Omental fat pad (tissue), 4 donors: ENCODE data around the gene OAS3. TPM values are rescaled to one million over a fixed set of nuclear protein-coding genes. Genes with fewer than 3 reads are reported as not detected.

Source experiments
- ATAC-seq: fragments of 150-250 bp; one replicate; pipeline ENCODE4 v1.9.1; 2016; ENCODE audit warnings: mild to moderate bottlenecking, moderate library complexity; ENCODE audit not compliant: low FRiP score
- DNase-seq: peaks from one replicate; pipeline ENCODE4 v3.0.0-alpha.2; 2019; ENCODE audit warnings: low spot score
- total RNA-seq, 4 donors: library from RNA; depleted of rRNA; stranded (reverse); fragments of >200 nt; gene quantifications; one replicate each; pipeline ENCODE4 v1.1.0, GENCODE V29; 2016
- TF ChIP-seq, protein P1 (sequence below), 3 donors: fragments of 450-650 bp; IDR thresholded peaks; one replicate each; pipeline ENCODE4 v1.5.1; 2016 to 2017; ENCODE audit warnings: antibody characterized with exemption in 3 of 3, mild to moderate bottlenecking in 3 of 3, moderate library complexity in 2 of 3

Gene OAS3
- total RNA-seq, 4 donors from 2014 or later: 5.8 to 46.3 (median 17.7) TPM

DNA sequence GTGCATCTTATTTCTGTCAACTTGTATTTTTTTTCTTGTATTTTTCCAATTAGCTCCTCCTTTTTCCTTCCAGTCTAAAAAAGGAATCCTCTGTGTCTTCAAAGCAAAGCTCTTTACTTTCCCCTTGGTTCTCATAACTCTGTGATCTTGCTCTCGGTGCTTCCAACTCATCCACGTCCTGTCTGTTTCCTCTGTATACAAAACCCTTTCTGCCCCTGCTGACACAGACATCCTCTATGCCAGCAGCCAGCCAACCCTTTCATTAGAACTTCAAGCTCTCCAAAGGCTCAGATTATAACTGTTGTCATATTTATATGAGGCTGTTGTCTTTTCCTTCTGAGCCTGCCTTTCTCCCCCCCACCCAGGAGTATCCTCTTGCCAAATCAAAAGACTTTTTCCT is 72.4 kb downstream of the OAS3 start:
- DNase-seq (no peak), ATAC-seq (no peak)
- TF ChIP-seq, protein P1, sequence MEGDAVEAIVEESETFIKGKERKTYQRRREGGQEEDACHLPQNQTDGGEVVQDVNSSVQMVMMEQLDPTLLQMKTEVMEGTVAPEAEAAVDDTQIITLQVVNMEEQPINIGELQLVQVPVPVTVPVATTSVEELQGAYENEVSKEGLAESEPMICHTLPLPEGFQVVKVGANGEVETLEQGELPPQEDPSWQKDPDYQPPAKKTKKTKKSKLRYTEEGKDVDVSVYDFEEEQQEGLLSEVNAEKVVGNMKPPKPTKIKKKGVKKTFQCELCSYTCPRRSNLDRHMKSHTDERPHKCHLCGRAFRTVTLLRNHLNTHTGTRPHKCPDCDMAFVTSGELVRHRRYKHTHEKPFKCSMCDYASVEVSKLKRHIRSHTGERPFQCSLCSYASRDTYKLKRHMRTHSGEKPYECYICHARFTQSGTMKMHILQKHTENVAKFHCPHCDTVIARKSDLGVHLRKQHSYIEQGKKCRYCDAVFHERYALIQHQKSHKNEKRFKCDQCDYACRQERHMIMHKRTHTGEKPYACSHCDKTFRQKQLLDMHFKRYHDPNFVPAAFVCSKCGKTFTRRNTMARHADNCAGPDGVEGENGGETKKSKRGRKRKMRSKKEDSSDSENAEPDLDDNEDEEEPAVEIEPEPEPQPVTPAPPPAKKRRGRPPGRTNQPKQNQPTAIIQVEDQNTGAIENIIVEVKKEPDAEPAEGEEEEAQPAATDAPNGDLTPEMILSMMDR (IDR thresholded peaks at IDR 0.05): no peak

GRCh38 chr12:113014565-113014964 is 76.3 kb downstream of the OAS3 start:
- ATAC-seq: no peak
- DNase-seq: no peak
- TF ChIP-seq, protein P1 (IDR thresholded peaks at IDR 0.05): no peak

DNA sequence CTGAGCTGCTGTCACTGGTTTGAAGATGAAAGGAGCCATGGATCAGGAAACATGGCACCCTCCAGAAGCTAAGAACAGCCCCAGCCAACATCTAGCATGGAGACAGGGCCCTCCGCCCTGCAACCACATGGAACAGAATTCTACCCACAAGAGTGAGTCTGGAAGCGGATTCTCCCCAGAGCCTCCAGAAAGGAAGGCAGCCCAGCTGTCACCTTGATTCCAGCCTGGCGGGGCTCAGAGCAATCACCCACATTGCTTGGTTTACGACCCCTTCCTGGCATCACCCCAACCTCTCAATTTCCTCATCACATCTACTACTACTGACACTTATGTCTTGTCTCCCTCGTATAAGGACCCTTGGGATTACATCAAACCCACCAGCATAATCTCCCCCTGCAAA is 78.5 kb downstream of the OAS3 start:
- TF ChIP-seq, protein P1 (IDR thresholded peaks at IDR 0.05): no peak
- ATAC-seq (no peak), DNase-seq (no peak)

DNA sequence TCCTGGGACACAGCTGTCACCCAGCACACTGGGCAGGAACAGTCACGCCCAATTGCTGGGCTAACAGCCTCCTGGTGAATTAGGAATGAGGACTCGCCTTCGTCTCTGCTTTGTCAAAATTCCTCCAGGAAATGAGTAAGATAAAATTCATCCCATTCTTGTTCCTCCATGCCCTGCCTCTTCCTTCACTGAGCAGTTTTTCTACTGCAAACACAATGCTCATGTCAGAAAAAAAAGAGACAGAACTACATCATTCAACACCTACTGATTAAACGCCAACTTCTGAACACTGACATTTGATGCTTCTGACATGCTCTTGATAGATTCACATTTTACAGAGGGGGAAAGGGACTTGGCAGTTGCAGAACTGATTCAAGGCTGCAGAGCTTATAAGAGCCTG is 80.8 kb downstream of the OAS3 start:
- ATAC-seq (no peak), DNase-seq (no peak)
- TF ChIP-seq, protein P1 (IDR thresholded peaks at IDR 0.05): no peak

GRCh38 chr12:113021500-113021899 is 83.2 kb downstream of the OAS3 start:
- TF ChIP-seq, protein P1 (IDR thresholded peaks at IDR 0.05): no peak
- ATAC-seq: no peak
- no peak for DNase-seq

Other genes with a start within 250 kb of the OAS3 start
- under 1 TPM in 1 of 4 donors, not detected in 3; 0.79 TPM for gene RPH3A, start 146.7 kb upstream of the OAS3 start, total RNA-seq
- gene OAS1, start 31.5 kb upstream of the OAS3 start, total RNA-seq: 100 to 1,000 TPM in 1 of 4 donors, 10 to 100 TPM in 3; 22.8 to 111 (median 29.1) TPM
- gene OAS2, start 40.0 kb downstream of the OAS3 start, total RNA-seq: 10 to 100 TPM in 3 of 4 donors, 1 to 10 TPM in 1; 8.2 to 41.9 (median 13.2) TPM
- gene DTX1, start 118.3 kb downstream of the OAS3 start, total RNA-seq: 10 to 100 TPM; 30.1 to 80.9 (median 35.5) TPM
- gene RASAL1, start 197.3 kb downstream of the OAS3 start, total RNA-seq: not detected
- gene CFAP73, start 211.2 kb downstream of the OAS3 start, total RNA-seq: not detected
- 10 to 100 TPM; 42.4 to 67.0 (median 51.8) TPM for gene DDX54, start 247.0 kb downstream of the OAS3 start, total RNA-seq
- 10 to 100 TPM in 3 of 4 donors, 1 to 10 TPM in 1; 7.9 to 14.3 (median 11.5) TPM for gene RITA1, start 247.2 kb downstream of the OAS3 start, total RNA-seq